H1 (cell line): ENCODE measurements around the gene AGBL4. TPM values are rescaled to one million over a fixed set of nuclear protein-coding genes. Genes with fewer than 3 reads are reported as not detected.

Source experiments
- CTCF ChIA-PET: fragments of 300-600 bp; sonication (Branson Sonifier 250); formaldehyde crosslinking; loops from one replicate; lab custom pipeline; 2021; ENCODE audit not compliant: partially characterized antibody; lab: Charles Lee
- POLR2A ChIA-PET: fragments of 300-600 bp; sonication (Branson Sonifier 250); formaldehyde crosslinking; loops from one replicate; lab custom pipeline; 2021; ENCODE audit warnings: inconsistent platforms; ENCODE audit not compliant: partially characterized antibody; lab: Charles Lee
- DNase-seq, 2 experiments: peaks; one replicate each; pipeline versions ENCODE4 v3.0.0 to v3.0.0-alpha.2; 2010 to 2022; ENCODE audit warnings: low spot score in 2 of 2, low read depth in 1 of 2, mixed read lengths in 1 of 2
- FAIRE-seq: peaks from 2 replicates; lab custom pipeline; 2011; peaks lifted over from hg19 to GRCh38; lab: Jason Lieb, UNC
- H2AFZ ChIP-seq: 2 replicates; pipeline ENCODE4 v1.8.1; 2012; ENCODE audit warnings: low read length, inconsistent platforms
- H2AK5ac ChIP-seq: 2 replicates; pipeline ENCODE4 v1.6.1; 2013; ENCODE audit warnings: low read depth, low read length
- H2BK120ac ChIP-seq: replicated peaks from 2 replicates; pipeline ENCODE3; 2013; ENCODE audit warnings: low read depth, low read length, inconsistent platforms
- H2BK12ac ChIP-seq: 2 replicates; pipeline ENCODE4 v1.6.1; 2013; ENCODE audit warnings: low read depth, low read length
- H2BK15ac ChIP-seq: 2 replicates; pipeline ENCODE4 v1.6.1; 2013; ENCODE audit warnings: low read length
- H2BK20ac ChIP-seq: 2 replicates; pipeline ENCODE4 v1.6.1; 2013; ENCODE audit warnings: low read length
- H2BK5ac ChIP-seq: 2 replicates; pipeline ENCODE4 v1.6.1; 2013; ENCODE audit warnings: low read depth, low read length
- H3K14ac ChIP-seq: 2 replicates; pipeline ENCODE4 v1.6.1; 2013; ENCODE audit warnings: inconsistent platforms; ENCODE audit not compliant: insufficient read length
- H3K18ac ChIP-seq: 2 replicates; pipeline ENCODE4 v1.6.1; 2013; ENCODE audit warnings: low read length; ENCODE audit errors: extremely low read depth
- H3K23ac ChIP-seq: 2 replicates; pipeline ENCODE4 v1.6.1; 2013; ENCODE audit warnings: inconsistent platforms; ENCODE audit not compliant: insufficient read length
- H3K23me2 ChIP-seq: 2 replicates; pipeline ENCODE4 v1.6.1; 2013; ENCODE audit warnings: low read depth, low read length
- H3K27ac ChIP-seq: 2 replicates; pipeline ENCODE4 v1.6.1; 2011; ENCODE audit warnings: low read depth, low read length, inconsistent platforms
- H3K27me3 ChIP-seq, 4 experiments: replicated peaks in 1 of 4; 1 replicate in 1 of 4; 2 replicates in 3 of 4; pipeline versions ENCODE4 v1.6.1 to v1.8.1; 2011 to 2013; ENCODE audit warnings: low read length in 3 of 4, mild to moderate bottlenecking in 3 of 4, inconsistent platforms in 2 of 4, mixed read lengths in 2 of 4, moderate library complexity in 1 of 4; ENCODE audit not compliant: control insufficient read depth in 3 of 4, insufficient read depth in 3 of 4; ENCODE audit errors: extremely low read depth in 1 of 4
- H3K36me3 ChIP-seq, 4 experiments: 2 replicates each; pipeline versions ENCODE4 v1.6.1 to v1.8.1; 2011 to 2013; ENCODE audit warnings: mild to moderate bottlenecking in 4 of 4, low read length in 3 of 4, moderate library complexity in 2 of 4, control low read depth in 1 of 4, inconsistent platforms in 1 of 4; ENCODE audit not compliant: insufficient read depth in 4 of 4, control insufficient read depth in 2 of 4
- H3K4ac ChIP-seq: replicated peaks from 2 replicates; pipeline ENCODE3; 2013; ENCODE audit warnings: low read length, low read depth, mixed read lengths, inconsistent platforms; ENCODE audit not compliant: insufficient read length
- H3K4me1 ChIP-seq, 4 experiments: replicated peaks in 1 of 4; 1 replicate in 1 of 4; 2 replicates in 3 of 4; pipeline versions ENCODE4 v1.6.1 to v1.8.1; 2011 to 2013; ENCODE audit warnings: low read length in 3 of 4, inconsistent platforms in 2 of 4, mixed read lengths in 1 of 4; ENCODE audit not compliant: insufficient read depth in 4 of 4, control insufficient read depth in 3 of 4
- H3K4me2 ChIP-seq, 2 experiments: 2 replicates each; pipeline versions ENCODE4 v1.6.1 to v1.8.1; 2011 to 2013; ENCODE audit warnings: low read depth in 2 of 2, low read length in 2 of 2, control low read depth in 1 of 2, inconsistent platforms in 1 of 2, mild to moderate bottlenecking in 1 of 2; ENCODE audit not compliant: insufficient read depth in 1 of 2
- H3K4me3 ChIP-seq, 4 experiments: fragments of 200-600, 300-600 bp in 1 of 4; sonication (generic), shearing (Covaris generic), sonication (Bioruptor Twin) in 1 of 4; 2 replicates each; pipeline versions ENCODE4 v1.5.1 to v1.8.1; 2011 to 2016; ENCODE audit warnings: low read length in 4 of 4, low read depth in 3 of 4, control low read depth in 2 of 4, inconsistent platforms in 2 of 4, mild to moderate bottlenecking in 2 of 4, mixed read lengths in 1 of 4, moderate library complexity in 1 of 4; ENCODE audit not compliant: insufficient read depth in 2 of 4; ENCODE audit errors: extremely low read depth in 1 of 4
- H3K56ac ChIP-seq: replicated peaks from 2 replicates; pipeline ENCODE3; 2013; ENCODE audit warnings: low read depth, mild to moderate bottlenecking, mixed read lengths, low read length, inconsistent platforms; ENCODE audit not compliant: insufficient read length
- H3K79me1 ChIP-seq: 2 replicates; pipeline ENCODE4 v1.6.1; 2013; ENCODE audit warnings: low read depth, low read length, control low read depth
- H3K79me2 ChIP-seq, 2 experiments: 2 replicates each; pipeline versions ENCODE4 v1.6.1 to v1.8.1; 2012 to 2013; ENCODE audit warnings: low read length in 2 of 2, mild to moderate bottlenecking in 2 of 2, inconsistent platforms in 1 of 2; ENCODE audit not compliant: insufficient read depth in 2 of 2, control insufficient read depth in 1 of 2
- H3K9ac ChIP-seq, 4 experiments: replicated peaks in 1 of 4; 1 replicate in 1 of 4; 2 replicates in 3 of 4; pipeline versions ENCODE4 v1.6.1 to v1.8.1; 2011 to 2013; ENCODE audit warnings: low read depth in 3 of 4, low read length in 3 of 4, control low read depth in 2 of 4, mild to moderate bottlenecking in 2 of 4, moderate library complexity in 2 of 4, inconsistent platforms in 1 of 4; ENCODE audit errors: extremely low read depth in 1 of 4
- H3K9me3 ChIP-seq, 2 experiments: 2 replicates each; pipeline versions ENCODE4 v1.6.1 to v1.8.1; 2012 to 2013; ENCODE audit warnings: mild to moderate bottlenecking in 2 of 2, moderate library complexity in 2 of 2, control low read depth in 1 of 2, inconsistent platforms in 1 of 2, low read depth in 1 of 2, low read length in 1 of 2, mixed read lengths in 1 of 2; ENCODE audit not compliant: insufficient read depth in 2 of 2
- H4K20me1 ChIP-seq, 2 experiments: replicated peaks in 1 of 2; 2 replicates each; pipeline versions ENCODE3 to v1.8.1; 2011 to 2013; ENCODE audit warnings: inconsistent platforms in 2 of 2, low read length in 2 of 2, mild to moderate bottlenecking in 1 of 2; ENCODE audit not compliant: insufficient read depth in 2 of 2, control insufficient read depth in 1 of 2
- H4K5ac ChIP-seq: 2 replicates; pipeline ENCODE4 v1.6.1; 2013; ENCODE audit warnings: low read length, low read depth, mixed read lengths, inconsistent platforms; ENCODE audit not compliant: insufficient read length
- H4K8ac ChIP-seq: 2 replicates; pipeline ENCODE4 v1.8.0; 2013; ENCODE audit warnings: mild to moderate bottlenecking, moderate library complexity, low read length, inconsistent platforms; ENCODE audit not compliant: insufficient read depth; ENCODE audit errors: extremely low read depth
- H4K91ac ChIP-seq: replicated peaks from 2 replicates; pipeline ENCODE3; 2013; ENCODE audit warnings: low read length, mixed read lengths, inconsistent platforms; ENCODE audit not compliant: insufficient read length
- CREB1 ChIP-seq: IDR thresholded peaks from 2 replicates; pipeline ENCODE4 v1.6.1; 2012; ENCODE audit warnings: inconsistent platforms
- NANOG ChIP-seq: IDR thresholded peaks from 2 replicates; pipeline ENCODE4 v1.6.1; 2011; ENCODE audit warnings: low read length, low read depth, mild to moderate bottlenecking, inconsistent platforms; ENCODE audit not compliant: insufficient read depth, poor library complexity, severe bottlenecking
- RAD21 ChIP-seq, 2 experiments: IDR thresholded peaks in 1 of 2; conservative IDR thresholded peaks in 1 of 2; 2 replicates each; pipeline ENCODE4 v1.6.1; 2011; ENCODE audit warnings: low read depth in 2 of 2, low read length in 2 of 2, improper control_type of control experiment in 1 of 2, inconsistent platforms in 1 of 2, mild to moderate bottlenecking in 1 of 2, moderate library complexity in 1 of 2
- WGBS, 2 experiments: shearing (Covaris generic) in 1 of 2; methylation state at CpG; one replicate each; pipeline versions ENCODE4 v1.1.6 to v1.1.7; 2013 to 2015; ENCODE audit warnings: low lambda C conversion rate in 2 of 2, mixed read lengths in 2 of 2, inconsistent platforms in 1 of 2, low coverage in 1 of 2, missing lambda C conversion rate in 1 of 2; ENCODE audit not compliant: insufficient replicate concordance in 2 of 2, insufficient coverage in 1 of 2, insufficient read length in 1 of 2; ENCODE audit errors: extremely low coverage in 1 of 2, missing lambda C conversion rate in 1 of 2; 5-methylcytosine and 5-hydroxymethylcytosine counted together
- polyA plus RNA-seq, 7 experiments: library from polyadenylated mRNA; depleted of rRNA in 3 of 7; stranded (reverse) in 5 of 7; unstranded in 2 of 7; fragments of >200 nt in 5 of 7; fragments of 200-250 nt in 2 of 7; gene quantifications; 1 replicate in 5 of 7; 2 replicates in 1 of 7; 4 replicates in 1 of 7; pipeline versions ENCODE4 v1.2.1 to v1.2.3, GENCODE V29; 2011 to 2013; ENCODE audit warnings: missing spikeins in 2 of 7, mixed read lengths in 2 of 7
- total RNA-seq: library from RNA; stranded (reverse); fragmentation: NEBNext Ultra II Directional; extraction: Animal tissue kit (Norgen Biotek cat#: 25700); gene quantifications from 2 replicates; pipeline ENCODE4 v1.2.1, GENCODE V29; 2021

The AGBL4 gene
- total and polyA plus RNA-seq, 2 of the 8 experiments (the other 6 are each of a cell fraction or from before 2014, with no cell fraction given): 0.41 to 0.45 TPM

GRCh38 chr1:49240709-49241221, 783.0 kb downstream of the AGBL4 start:
- Histone ChIP-seq H4K20me1 (no peaks in the 10 kb centered on the region), H2BK15ac (no peak overlapping the region), H3K4me3 (no peak overlapping the region), H3K79me2 (no peaks in the 10 kb centered on the region), H3K4me2 (no peak overlapping the region), H3K9ac (no peak overlapping the region), H3K56ac (no peak overlapping the region), H3K18ac (no peak overlapping the region), H3K36me3 (no peaks in the 10 kb centered on the region), H3K4ac (no peak overlapping the region), H2AK5ac (no peak overlapping the region), H3K27ac (no peak overlapping the region), H2BK120ac (no peak overlapping the region), H4K91ac (no peak overlapping the region), H2BK20ac (no peak overlapping the region), H4K8ac (no peak overlapping the region), H3K79me1 (no peaks in the 10 kb centered on the region), H3K27me3 (no peaks in the 10 kb centered on the region), H3K4me1 (no peaks in the 10 kb centered on the region), H4K5ac (no peak overlapping the region), H3K23me2 (no peaks in the 10 kb centered on the region; the same call in 1 of the 2 replicates), H3K14ac (no peak overlapping the region), H2AFZ (no peak overlapping the region), H3K9me3 (peaks cover 52 to 60% of the 10 kb centered on the region in 2 experiments), H2BK5ac (no peak overlapping the region), H3K23ac (no peak overlapping the region), H2BK12ac (no peak overlapping the region)
- 60% methylated on average over 1 of the region's 1 CpG; no CpG with 5 or more reads in 1 of the 2 experiments for WGBS, 2 experiments
- POLR2A ChIA-PET: no interaction called here
- CTCF ChIA-PET: no interaction called here
- DNase-seq (no peak), FAIRE-seq (no peak)
- TF ChIP-seq CREB1 (no peak), RAD21 (IDR thresholded peaks at IDR 0.05 in 1 of 2, conservative IDR thresholded peaks at IDR 0.05 in 1 of 2; ENCODE audit: low read depth in 2 of 2, low read length in 2 of 2) (no peak), NANOG (no peak)
